ENCODE measurements around the gene ZIC5. TPM values are rescaled to one million over a fixed set of nuclear protein-coding genes. Genes with fewer than 3 reads are reported as not detected.

Gene ZIC5
- total RNA-seq, 2 donors from 2014 or later = not detected

- intact Hi-C loops (cut with DNase I) = no loop called here
- Histone ChIP-seq H3K36me3 (replicated peaks in 1 of 2; ENCODE audit: insufficient read depth in 1 of 2, low read depth in 2 of 2) (no peaks in the 10 kb centered on the region), H3K27me3 (peaks cover 0 to 55% of the 10 kb centered on the region in 2 donors), H3K27ac (no peak overlapping the region), H3K4me3 (no peak overlapping the region), H3K9me3 (no peaks in the 10 kb centered on the region), H3K4me1 (peaks cover 32% of the 10 kb centered on the region)
- DNase-seq = no peak
- 13 to 16% methylated on average over 26 to 48 of the region's 52 CpGs for WGBS, 2 donors
- ATAC-seq = no peak
- TF ChIP-seq CTCF (IDR thresholded peaks at IDR 0.05) (no peak), POLR2A (IDR thresholded peaks at IDR 0.05) (no peak)
Observed at GRCh38 chr13:99969453-99969918, 2.1 kb downstream of the ZIC5 start.

- no peak overlapping the region for H3K4me3 ChIP-seq
- no peak overlapping the region for H3K27ac ChIP-seq
- no peaks in the 10 kb centered on the region for H3K36me3 ChIP-seq (replicated peaks in 1 of 2; ENCODE audit: insufficient read depth in 1 of 2, low read depth in 2 of 2)
- H3K27me3 ChIP-seq = peaks cover 0 to 48% of the 10 kb centered on the region in 2 donors
- 6 to 21% methylated on average over 12 to 80 of the region's 81 CpGs for WGBS, 2 donors
- peak; percentile 58 for ATAC-seq
- intact Hi-C loops (cut with DNase I) = no loop called here
- TF ChIP-seq CTCF (IDR thresholded peaks at IDR 0.05) (no peak), POLR2A (IDR thresholded peaks at IDR 0.05) (no peak)
- H3K4me1 ChIP-seq = peaks cover 32% of the 10 kb centered on the region
- DNase-seq = no peak
- no peaks in the 10 kb centered on the region for H3K9me3 ChIP-seq
Observed at GRCh38 chr13:99968521-99969452, 2.8 kb downstream of the ZIC5 start.

GRCh38 chr13:99967869-99968520 lies 3.6 kb downstream of the ZIC5 start:
- no peaks in the 10 kb centered on the region for H3K9me3 ChIP-seq
- ATAC-seq (no peak), DNase-seq (no peak)
- H3K36me3 ChIP-seq (replicated peaks in 1 of 2; ENCODE audit: insufficient read depth in 1 of 2, low read depth in 2 of 2) = no peaks in the 10 kb centered on the region
- peaks cover 0 to 40% of the 10 kb centered on the region in 2 donors for H3K27me3 ChIP-seq
- no peak for TF ChIP-seq CTCF (IDR thresholded peaks at IDR 0.05)
- no peak for TF ChIP-seq POLR2A (IDR thresholded peaks at IDR 0.05)
- H3K27ac ChIP-seq = no peak overlapping the region
- WGBS, 2 donors = 16 to 37% methylated on average over 21 to 39 of the region's 58 CpGs
- H3K4me3 ChIP-seq = no peak overlapping the region
- H3K4me1 ChIP-seq = peaks cover 32% of the 10 kb centered on the region
- intact Hi-C loops (cut with DNase I) = no loop called here

GRCh38 chr13:99967498-99967868 lies 4.1 kb downstream of the ZIC5 start:
- Histone ChIP-seq H3K27ac (no peak overlapping the region), H3K9me3 (no peaks in the 10 kb centered on the region), H3K4me3 (no peak overlapping the region), H3K36me3 (replicated peaks in 1 of 2; ENCODE audit: insufficient read depth in 1 of 2, low read depth in 2 of 2) (no peaks in the 10 kb centered on the region), H3K4me1 (peaks cover 32% of the 10 kb centered on the region), H3K27me3 (peaks cover 0 to 35% of the 10 kb centered on the region in 2 donors)
- ATAC-seq (no peak), DNase-seq (no peak)
- intact Hi-C loops (cut with DNase I) = no loop called here
- TF ChIP-seq CTCF (IDR thresholded peaks at IDR 0.05) (no peak), POLR2A (IDR thresholded peaks at IDR 0.05) (no peak)
- WGBS, 2 donors = 70 to 80% methylated on average over 9 of the region's 9 CpGs

Data from body of pancreas (tissue), 4 donors.